GM18907 (cell line): Measurements from ENCODE around the gene OSBPL2.

Experiments
- ATAC-seq: cut with Tn5 transposase; IDR thresholded peaks from one replicate; pipeline ENCODE4 v1.9.1; 2021; ENCODE audit warnings: mild to moderate bottlenecking, moderate library complexity; ENCODE audit not compliant: unreplicated experiment

Gene OSBPL2

DNA sequence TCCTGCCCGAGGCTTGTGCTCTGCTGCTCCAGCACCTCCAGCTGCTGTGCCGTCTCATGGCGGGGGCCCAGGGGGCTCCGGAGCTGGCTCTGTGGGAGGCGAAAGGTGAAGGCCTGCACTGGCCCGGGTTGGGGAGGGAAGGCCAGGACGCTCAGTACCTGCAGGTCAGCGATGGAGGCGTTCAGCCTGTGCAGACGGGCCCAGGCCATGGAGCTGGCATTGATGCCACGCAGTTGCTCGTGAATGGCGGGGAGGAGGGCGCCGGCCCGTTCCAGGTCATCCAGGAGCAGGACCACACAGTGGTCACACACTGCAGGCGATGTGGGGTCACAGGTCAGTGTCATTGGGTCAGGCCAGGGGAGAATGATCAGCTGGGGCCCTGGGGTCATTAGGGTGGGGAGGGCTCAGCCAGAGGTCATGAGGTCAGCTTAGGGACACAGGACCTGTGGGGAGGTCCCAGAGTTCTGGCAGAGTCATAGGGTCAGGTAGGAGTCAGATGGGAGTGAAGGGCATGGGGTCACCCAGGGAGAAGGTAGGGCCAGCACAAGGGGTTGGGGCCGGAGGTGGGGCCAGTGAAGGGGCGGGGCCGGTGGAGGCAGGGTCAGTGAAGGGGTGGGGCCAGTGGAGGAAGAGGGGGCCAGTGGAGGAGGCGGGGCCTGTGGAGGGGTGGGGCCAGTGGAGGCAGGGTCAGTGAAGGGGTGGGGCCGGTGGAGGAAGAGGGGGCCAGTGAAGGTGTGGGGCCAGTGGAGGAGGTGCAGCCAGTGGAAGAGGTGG, 82.4 kb downstream of the OSBPL2 start:
- no peak for ATAC-seq

DNA sequence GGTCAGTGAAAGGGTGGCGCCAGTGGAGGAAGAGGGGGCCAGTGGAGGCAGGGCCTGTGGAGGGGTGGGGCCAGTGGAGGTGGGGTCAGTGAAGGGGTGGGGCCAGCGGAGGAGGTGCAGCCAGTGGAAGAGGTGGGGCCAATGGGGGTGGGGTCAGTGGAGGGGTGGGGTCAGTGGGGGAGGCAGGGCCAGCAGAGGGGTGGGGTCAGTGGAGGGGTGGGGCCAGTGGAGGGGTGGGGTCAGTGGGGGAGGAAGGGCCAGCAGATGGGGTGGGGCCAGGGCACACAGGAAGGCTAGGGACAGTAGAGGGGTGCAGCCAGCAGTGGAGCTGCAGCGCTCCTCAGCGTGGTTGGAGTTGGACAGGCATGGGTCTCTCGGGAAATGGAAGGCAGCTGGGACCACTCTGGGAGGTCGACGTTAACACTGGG, 83.2 kb downstream of the OSBPL2 start:
- ATAC-seq: no peak

DNA sequence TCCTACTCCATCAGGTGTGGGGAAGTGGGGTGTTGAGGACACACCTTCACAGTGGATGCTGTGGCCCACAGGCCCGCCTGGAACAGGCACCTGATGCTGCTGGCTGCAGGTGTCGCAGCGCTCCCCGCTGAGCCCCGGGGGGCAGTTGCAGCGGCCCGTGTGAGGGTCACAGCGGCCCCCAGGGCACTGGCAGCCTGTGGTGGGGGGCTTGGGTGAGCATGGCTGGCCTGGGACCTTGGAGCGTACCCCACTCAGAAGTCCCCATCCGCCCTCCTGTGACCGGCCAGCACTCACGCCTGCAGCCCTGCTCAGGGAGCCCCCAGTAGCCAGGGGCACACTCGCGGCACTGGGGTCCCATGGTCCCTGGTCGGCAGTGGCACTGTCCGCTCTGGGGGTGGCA, 83.7 kb downstream of the OSBPL2 start:
- ATAC-seq: no peak

DNA sequence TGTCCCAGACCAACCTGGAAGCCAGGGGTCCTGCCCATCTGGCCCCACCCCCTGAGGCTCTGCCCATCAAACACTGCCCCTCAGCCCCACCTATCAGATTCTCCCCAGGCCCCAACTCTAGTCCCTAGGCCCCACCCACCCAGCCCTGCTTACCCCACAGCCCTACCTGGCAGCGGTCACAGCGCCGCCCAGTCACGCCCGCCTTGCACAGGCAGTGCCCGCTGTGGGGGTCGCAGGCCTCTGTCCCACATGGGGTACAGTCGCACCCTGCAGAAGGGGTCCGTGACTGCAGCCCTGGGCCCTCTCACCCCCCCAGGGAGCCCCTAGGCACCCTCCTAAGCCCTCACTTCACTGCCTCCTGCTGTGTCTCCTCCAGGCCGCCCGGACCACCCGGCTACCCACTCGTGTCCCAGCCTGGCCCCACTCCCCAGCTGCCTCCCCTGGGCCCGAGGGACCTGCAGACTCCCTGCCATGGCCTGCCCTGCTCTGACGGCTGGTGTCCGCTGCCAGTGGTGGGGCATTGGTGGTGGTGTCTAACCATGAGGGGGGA, 84.2 kb downstream of the OSBPL2 start:
- no peak for ATAC-seq

DNA sequence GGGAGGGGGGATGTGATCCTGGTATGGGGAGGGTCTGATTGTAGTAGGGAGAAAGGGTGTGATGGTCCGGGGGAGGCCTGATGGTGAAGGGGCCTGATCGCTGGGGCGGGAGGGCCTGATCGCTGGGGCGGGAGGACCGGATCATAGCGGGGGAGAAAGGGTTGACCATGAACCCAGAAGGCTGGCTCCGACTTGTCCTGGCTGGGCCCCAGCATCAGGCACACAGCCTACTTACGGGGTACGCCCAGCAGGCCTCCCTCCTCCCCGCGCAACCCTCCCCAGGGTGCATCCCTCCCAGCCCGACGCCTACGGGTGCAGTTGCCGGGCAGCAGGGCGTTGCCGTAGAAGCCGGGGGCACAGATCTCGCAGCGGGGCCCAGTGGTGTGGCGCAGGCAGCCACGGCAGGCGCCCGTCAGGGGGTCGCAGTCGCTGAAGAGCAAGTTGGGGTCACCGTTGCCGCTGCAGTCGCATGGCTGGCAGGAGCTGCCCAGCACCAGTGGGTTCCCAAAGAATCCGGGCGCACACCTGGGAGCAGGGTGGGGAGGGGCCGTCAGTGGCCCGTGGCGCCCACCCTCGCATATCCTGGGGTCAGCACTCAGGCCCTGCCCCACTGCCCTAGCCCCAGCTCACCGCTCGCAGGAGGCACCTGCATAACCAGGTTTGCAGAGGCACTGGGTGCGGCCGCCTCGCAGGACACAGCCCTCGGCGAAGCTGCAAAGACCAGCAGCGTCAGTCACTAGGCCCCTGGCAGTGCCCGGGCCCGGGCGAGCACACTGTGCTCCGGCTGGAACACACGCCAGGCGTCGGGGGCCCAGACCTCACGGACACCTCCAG, 85.0 kb downstream of the OSBPL2 start:
- no peak for ATAC-seq

DNA sequence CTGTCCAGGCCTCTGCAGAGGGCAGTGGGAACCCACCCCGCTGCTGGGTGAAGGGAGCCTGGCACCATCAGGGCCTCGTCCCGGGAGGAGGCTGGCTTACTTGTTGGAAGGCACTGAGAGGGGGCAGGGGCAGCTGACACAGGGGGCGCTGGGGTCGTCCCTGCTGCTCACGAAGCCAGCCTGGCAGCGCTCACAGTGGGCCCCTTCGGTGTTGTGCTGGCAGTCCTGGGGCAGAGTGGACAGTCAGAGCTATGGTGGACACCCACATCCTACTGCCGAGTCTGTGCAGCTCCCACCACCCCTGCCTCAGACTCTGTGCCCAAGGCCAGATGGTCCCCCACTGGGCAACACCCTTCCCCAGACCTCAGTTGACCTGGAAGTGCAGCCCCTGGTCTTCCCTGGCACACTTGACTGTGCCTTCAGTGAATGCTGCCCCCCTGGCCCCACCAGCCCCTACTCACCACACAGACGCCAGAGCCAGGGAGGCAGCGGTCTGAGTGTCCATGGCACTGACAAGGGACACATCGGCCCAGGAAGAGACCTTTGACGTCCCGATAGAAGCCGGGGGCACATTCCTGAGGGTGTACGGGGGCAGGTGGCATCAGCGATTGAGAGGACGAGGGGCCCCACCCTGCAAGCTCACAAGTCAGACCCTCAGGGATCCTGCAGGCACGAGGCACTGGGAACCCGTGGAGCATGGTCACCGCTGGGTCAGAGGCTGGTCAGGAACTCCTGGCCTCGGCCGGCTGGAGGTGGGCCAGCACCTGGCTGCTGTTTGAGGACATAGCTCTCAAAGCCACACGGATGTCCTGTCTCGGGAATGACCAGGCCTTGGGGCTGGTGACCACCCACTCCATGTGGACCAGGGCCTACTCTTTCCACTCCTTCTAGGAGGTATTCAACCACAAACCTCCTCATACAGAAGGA, 85.9 kb downstream of the OSBPL2 start:
- ATAC-seq: no peak

DNA sequence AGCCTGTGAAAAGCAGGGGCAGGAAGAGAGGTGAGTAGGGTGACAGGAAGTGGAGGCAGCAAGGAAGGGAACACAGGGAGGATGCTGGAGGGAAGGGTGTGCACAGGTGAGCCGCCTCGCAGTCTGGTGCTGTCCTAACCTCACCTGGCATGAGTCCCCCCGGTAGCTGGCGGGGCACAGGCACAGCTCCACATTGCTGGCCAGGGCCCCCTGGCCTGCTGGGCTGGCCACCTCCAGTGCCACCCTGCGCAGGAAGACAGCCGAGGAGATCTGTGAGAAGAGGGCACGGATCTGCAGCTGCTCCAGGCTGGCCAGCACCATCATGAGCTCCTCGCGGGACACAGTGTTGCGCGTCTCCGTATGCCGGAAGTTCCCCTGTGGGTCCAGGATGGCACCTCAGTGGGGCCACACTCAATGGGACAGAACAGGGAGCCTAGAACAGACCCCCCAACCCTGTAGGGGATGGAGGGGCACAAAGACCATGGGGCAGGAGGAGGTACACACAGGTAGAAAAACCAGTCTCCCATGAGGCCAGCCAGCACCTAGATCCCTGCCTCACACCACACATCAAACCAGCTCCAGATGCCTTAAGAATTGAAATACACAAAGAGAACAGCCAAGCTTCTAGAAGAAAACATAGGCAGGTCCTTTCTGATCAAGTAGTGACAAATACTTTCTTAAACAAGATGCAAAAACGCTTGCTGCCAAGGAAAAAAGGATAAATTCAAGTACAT, 87.0 kb downstream of the OSBPL2 start:
- no peak for ATAC-seq

DNA sequence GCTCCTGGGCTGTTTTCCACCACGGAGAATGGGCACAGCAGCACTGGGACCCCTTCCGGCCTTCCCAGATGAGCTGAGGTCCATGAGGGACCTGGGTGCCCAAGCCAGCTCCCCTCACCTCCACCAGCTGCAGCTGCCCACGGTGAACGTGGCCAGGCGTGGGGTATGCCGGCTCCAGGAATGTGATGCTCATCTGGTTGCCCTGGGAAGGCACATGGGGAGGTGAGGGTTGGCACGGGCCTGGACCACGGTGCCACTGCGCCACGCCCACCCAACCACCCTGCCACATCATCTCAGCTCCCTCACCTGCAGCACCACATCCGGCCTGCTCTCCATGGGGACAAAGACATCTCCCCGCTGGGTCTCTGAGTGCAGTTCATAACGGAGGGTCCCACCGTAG, 88.2 kb downstream of the OSBPL2 start:
- no peak for ATAC-seq

DNA sequence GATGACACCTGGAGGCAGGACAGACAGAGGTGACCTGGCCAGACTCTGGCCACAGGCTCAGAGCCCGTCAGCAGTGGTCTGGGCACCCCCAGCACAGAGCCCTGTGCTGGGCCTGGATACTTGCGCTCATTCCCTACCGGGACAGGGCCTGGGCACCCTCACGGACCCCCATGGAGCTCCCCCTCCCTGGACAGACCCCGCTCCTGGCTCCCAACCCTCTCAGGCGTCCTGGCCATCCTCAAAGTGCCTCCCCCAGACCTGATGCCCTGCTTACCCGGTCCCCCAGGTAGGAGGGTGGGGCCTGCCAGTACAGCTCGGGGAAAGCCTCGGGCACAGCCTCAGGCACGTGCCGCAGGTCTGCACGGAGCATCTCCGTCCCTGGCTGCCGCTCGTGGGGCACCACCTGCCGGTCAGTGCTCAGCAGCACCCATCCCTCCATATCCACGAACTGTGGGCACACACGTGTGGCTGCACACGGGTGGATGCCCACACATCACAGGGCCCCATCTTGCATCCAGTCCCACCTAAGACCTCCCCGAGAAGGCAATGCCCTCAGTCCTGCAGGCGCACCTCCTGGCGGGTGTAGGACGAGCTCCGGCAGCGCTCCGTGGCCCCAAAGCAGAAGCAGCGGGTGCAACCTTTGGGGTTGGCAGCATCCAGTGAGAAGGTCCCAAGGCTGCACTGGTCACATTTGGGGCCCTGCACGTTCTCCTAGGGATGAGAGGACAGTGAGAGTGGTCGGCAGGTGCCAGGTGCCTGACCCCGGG, 88.8 kb downstream of the OSBPL2 start:
- no peak for ATAC-seq

DNA sequence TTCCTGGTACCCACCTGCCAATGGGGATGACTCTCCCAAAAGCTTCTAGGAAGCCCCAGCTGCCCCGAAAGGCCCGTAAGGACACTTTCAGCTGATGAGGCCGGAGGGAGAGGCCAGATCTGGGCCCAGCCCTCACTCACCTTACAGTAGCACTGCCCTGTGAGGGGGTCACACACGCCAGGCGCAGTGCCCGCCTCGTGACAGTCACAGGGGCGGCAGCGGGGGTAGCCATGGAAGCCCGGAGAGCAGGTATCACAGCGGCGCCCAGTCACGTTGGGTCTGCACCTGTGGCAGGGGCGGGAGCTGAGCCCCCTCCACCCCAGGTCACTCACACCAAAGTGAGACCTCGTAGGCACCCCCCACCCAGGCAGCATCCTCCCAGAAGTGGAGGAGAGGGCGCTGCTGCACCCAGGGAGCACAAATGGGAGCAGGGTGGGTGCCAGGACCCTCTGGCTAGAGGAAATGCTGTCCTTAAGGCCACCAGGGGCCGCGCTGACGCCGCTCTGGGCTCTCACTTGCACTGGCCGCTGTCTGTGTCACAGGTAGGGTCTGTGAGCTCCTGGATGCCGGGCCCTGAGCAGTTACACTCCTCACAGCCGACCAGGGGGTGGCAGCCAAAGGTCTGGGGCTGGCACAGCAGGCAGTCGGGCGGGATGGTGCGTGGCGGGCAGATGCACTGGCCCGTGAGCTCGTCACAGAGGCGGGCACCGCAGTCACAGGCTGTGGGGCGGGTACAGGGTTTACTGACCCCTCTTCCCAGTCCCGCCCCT, 89.6 kb downstream of the OSBPL2 start:
- no peak for ATAC-seq

DNA sequence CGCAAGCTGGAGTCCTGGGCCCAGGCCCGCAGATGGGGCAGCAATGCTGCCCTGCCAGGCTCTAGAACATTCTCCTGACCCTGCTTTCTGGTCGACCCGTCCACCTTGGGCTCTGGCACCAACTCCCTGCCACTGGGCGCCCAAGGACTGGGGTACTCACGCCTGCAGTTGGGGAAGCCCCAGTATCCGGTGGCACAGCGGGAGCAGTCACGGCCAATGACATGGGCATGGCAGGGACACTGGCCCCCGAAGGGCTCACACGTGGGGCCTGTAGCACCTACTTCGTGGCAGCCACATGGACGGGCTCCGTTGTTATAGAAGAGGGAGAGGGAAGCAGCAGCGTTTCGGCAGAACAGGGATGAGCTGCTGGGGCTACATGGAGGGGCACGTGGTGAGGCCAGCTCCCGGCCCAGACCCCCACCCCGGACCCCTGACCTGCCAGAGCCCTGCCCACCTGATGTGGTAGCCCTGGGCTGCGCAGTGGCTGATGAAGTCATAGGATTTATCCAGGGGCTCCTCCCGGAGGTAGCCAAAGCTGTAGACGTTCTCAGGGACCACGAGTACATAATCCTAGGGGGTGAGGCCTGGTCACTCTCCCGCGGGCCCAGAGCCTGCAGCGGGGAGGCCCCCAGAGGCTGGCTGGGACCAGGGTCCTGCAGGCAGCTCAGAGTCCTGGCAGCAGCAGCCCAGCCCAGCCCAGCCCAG, 90.5 kb downstream of the OSBPL2 start:
- ATAC-seq: no peak

DNA sequence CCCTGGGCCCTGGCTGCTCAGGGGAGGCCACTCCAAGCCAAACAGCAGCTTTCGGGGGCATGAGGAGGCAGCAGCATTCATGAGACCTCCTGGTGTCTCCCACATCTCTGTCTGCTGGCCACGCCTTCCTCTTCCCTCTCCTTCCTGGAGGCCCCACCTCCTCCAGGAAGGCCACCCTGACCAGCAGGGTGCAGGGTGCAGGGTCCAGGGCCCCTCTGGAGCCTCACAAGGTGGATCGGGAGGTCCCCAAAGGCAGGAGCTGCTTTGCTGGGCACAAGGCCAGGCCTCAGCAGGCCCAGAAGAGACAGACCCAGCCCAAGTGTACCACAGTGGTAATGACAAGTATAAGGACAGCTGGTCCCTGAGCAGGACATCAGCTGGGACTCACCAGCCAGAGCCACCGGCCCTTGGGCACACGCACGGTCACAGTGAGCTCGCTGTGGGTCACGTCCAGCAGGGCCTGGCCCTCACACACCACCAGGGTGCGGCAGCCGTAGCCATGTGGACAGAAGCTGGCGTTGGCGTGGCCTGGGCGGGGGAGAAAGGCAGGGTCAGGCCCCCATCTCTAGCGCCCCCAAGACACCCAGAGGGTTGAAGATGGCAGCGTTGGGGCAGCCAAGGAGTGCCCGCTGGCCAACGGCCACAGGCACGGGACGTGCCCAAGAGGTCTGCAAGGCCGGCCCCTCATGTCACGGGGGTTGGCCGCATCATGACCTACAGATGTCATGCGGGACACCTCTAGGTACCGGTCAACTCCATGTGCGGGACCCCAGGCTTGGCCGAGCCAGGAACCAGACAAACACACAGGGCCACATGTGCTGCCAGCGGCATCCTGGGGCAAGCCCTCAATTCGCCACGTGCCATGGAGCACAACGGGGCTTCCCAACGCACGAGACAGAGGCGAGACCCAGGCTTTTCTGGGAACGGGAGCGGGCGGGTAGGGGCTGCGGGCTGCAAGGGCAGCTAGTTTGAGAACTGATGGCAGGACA, 91.4 kb downstream of the OSBPL2 start:
- no peak for ATAC-seq

DNA sequence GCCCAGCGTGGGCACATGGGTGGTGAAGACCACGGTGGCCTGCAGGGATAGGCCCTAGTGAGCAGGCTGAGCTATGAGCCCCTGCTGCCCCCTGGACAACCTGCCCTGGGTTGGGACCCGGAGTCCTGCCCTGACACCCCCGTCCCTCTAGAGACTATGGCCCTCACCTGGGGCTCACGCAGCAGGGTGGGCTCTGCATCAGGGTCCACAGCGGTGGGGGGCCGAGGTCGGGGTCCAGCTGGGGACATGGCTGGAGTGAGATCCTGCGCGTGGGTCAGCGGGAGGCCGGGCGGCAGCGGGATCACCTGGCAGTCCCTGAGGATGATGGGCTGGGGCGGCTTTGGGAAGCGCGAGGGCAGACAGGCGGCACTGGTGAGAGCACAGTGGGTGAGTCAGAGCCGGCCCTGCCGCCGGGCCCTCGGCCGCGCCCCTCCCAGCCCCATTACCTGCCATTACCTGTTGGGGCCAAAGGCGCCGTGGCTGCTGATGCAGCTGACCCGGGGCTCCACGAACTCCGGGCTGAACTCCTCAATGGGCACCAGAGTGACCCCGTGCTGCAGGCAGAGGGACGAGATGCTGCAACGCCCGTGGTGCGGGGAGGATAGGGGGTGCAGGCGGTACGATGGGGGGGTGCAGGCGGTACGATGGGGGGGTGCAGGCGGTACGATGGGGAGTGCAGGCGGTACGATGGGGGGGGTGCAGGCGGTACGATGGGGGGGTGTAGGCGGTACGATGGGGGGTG, 92.4 kb downstream of the OSBPL2 start:
- ATAC-seq: no peak

DNA sequence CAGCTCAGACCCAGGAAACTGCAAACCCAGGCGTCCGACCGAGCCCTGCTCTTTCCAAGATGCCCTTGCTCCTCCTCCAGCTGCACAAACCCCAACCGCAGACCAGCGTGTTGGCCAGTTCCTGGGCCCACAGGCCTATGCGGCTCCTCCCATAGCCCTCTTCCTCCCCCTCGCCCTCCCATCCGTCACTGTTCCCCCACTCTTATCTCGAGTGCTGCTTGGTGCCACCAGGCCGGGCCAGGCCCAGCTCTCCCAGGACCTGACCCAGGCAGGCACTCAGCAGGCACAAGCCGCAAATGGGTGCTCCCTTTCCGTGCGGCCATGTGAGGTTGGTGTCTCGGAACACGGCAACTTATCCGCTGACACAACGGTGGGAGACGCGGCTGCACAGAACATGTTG, 93.0 kb downstream of the OSBPL2 start:
- ATAC-seq: no peak

DNA sequence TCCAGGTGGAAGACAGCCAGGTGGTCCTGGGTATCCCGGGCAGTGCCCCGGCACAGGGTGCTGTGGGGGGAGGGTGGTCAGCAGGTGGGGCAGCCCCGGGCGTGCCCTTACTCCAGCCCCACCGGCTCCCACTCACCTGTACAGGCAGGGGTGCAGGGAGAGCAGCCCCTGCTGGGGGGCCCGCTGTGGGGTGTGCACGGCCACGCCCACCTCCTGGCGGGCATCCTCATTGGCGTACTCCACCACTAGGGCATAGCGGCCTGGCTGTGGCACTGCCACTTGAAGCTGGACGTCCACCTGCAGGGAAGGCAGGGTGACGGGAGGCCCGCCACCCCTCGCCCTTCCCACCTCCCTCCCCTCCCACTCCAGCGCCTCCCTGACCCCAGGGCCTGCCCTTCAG, 94.1 kb downstream of the OSBPL2 start:
- no peak for ATAC-seq
